Rectal smooth muscle tissue (tissue), 1 donor: ENCODE results near the gene ITPR1.

Experiments used
- H3K27ac ChIP-seq: one replicate; pipeline ENCODE4 v1.7.0; 2013; ENCODE audit warnings: low read depth, low read length, inconsistent platforms
- H3K27me3 ChIP-seq: one replicate; pipeline ENCODE4 v1.7.0; 2013; ENCODE audit warnings: low read length; ENCODE audit not compliant: control insufficient read depth, insufficient read depth
- H3K36me3 ChIP-seq: one replicate; pipeline ENCODE4 v1.7.0; 2013; ENCODE audit warnings: low read length; ENCODE audit not compliant: control insufficient read depth, insufficient read depth
- H3K4me1 ChIP-seq: one replicate; pipeline ENCODE4 v1.7.0; 2013; ENCODE audit warnings: low read length; ENCODE audit not compliant: control insufficient read depth, insufficient read depth
- H3K4me3 ChIP-seq: one replicate; pipeline ENCODE4 v1.7.0; 2013; ENCODE audit warnings: low read length
- H3K9ac ChIP-seq: one replicate; pipeline ENCODE4 v1.7.0; 2013; ENCODE audit warnings: low read length

Gene ITPR1

DNA sequence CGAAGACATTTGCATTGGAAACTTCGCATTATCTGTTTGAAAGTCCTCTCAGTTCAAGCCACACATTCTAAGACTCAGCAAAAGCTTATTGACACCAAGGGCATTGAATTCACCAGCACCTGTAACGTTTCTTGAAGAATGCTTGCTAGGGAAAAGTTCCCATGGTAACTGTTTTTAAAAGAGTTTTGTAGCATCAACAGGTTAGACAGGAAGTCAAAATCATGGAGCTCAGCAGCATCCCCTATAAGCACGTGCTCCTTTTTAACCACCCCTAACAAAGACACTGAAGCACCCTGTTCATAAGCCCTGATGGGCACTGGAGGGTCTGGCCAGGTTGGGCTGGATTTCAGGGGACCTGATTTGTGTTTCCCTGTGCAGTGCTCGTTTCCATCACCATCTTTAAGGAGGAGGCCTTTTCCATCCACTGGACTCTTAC is 256.4 kb downstream of the ITPR1 start:
- H3K4me1 ChIP-seq, result peaks cover 24% of the 10 kb centered on the region
- H3K36me3 ChIP-seq, result no peaks in the 10 kb centered on the region
- H3K27me3 ChIP-seq, result no peaks in the 10 kb centered on the region
- no peak overlapping the region for H3K9ac ChIP-seq
- peak overlapping the region; percentile 93 for H3K27ac ChIP-seq
- H3K4me3 ChIP-seq, result no peak overlapping the region

DNA sequence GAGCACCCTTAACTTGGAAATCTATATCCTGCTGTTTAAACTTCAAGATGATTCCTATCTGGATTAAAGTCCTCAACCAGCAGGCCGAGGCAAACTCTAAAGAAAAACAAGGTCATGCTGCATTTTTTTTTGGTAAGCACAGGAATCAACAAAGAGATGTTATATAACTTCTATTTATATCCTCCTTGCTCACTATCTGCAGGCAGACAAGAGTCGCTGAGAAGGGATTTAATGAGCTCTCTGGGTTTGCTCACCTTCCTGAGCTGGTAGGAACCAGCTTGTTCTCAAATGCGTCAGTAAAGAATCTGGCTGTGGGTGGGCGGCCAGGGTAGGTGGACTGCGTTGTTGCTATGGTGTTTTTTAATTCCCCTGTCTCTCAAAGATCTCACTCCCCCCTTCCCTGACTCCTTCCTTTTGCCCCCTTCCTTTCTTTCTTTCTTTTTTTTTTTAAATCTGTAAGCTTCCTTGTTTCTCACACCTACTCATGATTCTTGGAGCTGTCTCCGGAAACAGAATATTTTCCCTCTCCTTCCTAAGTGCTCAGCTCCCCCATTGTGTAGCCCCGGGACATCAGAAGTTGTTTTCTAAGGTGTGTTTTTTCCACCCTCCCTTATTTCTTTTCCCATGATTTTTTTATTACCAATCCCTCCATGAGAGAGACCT is 257.3 kb downstream of the ITPR1 start:
- Histone ChIP-seq H3K27ac (peak overlapping the region; percentile 93), H3K9ac (no peak overlapping the region), H3K4me1 (peaks cover 24% of the 10 kb centered on the region), H3K4me3 (no peak overlapping the region), H3K36me3 (no peaks in the 10 kb centered on the region), H3K27me3 (no peaks in the 10 kb centered on the region)

GRCh38 chr3:4751029-4751501 is 257.9 kb downstream of the ITPR1 start:
- H3K4me3 ChIP-seq, result no peak overlapping the region

DNA sequence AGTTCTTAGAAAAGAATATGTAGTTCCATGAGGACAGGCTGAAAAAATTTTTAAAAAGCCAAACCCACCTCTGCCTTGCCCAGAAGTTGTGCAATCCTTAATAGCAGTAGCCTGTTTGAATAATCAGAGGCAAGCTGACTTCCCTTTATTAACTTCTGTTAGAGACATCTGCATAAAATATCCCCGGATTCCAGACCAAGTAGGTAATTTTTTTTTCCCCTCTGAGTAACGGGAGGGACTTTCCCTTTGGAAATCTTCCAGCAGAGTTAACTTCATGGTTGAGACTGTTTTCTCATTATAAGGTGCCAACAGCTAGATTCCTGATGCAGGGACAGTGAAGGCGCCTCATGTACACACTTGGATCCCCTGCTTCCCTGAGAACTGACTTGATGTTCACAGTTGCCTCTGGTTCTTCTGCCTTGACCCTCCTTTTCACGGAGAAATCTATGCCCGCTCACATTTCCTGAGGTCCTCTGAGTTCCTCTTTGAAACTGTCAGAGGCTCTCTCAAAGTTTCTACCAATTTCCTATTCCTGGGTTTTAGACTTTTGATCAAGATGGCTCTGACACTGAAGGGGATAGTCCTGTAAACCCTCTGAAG is 258.5 kb downstream of the ITPR1 start:
- H3K9ac ChIP-seq, result no peak overlapping the region
- peak overlapping the region; percentile 93 for H3K27ac ChIP-seq
- H3K27me3 ChIP-seq, result no peaks in the 10 kb centered on the region
- no peaks in the 10 kb centered on the region for H3K36me3 ChIP-seq
- no peak overlapping the region for H3K4me3 ChIP-seq
- peaks cover 24% of the 10 kb centered on the region for H3K4me1 ChIP-seq

More at GRCh38 chr3:4751029-4751501, 257.9 kb downstream of the ITPR1 start:
- H3K27me3 ChIP-seq, result no peaks in the 10 kb centered on the region
- no peaks in the 10 kb centered on the region for H3K36me3 ChIP-seq
- peaks cover 24% of the 10 kb centered on the region for H3K4me1 ChIP-seq
- no peak overlapping the region for H3K9ac ChIP-seq
- H3K27ac ChIP-seq, result peak overlapping the region; percentile 93

DNA sequence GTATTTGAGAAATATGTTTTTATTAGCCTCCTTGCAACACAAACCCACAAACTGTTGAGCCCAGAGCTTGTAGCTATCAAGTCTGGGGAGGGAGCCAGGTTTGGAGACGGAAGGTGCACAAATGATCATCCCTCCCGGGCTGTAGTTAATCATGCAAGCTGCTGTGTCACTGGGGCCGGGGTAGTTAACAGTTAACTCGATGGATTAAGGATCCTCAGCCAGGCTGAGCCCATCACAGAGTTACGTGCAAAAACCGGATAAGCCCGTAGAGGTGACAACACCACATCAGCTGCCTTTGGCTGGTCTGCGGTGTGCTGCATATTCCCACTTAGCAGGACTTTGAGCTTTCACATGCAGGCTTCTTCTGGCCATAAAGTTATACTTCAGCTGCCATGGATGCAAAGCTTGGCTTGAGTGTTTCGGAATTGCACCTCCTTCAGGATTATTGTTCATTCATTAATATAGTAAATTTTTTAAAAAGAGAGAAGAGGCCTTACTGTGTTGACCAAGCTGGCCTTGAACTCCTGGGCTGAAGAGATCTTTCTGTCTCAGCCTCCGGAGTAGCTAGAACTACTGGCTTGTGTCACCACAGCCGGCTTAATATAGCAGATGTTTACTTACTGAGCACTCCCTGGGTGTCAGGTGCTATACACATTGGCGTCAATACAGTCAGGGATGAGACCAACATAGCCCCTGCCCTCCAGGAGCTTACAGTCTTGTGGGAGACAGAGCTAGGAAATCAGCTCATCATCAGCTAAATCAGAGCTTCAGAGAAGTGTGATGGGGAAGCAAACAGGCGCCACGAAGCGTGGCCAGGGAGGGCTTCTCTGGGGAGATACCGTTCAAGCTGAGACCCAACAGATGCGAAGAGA is 259.3 kb downstream of the ITPR1 start:
- Histone ChIP-seq H3K36me3 (no peaks in the 10 kb centered on the region), H3K4me1 (peaks cover 24% of the 10 kb centered on the region), H3K9ac (no peak overlapping the region), H3K27ac (peak overlapping the region; percentile 93), H3K4me3 (no peak overlapping the region), H3K27me3 (no peaks in the 10 kb centered on the region)

GRCh38 chr3:4753073-4753691 is 260.0 kb downstream of the ITPR1 start:
- no peak overlapping the region for H3K4me3 ChIP-seq
- no peaks in the 10 kb centered on the region for H3K27me3 ChIP-seq
- peaks cover 24% of the 10 kb centered on the region for H3K4me1 ChIP-seq
- no peak overlapping the region for H3K27ac ChIP-seq
- no peak overlapping the region for H3K9ac ChIP-seq
- no peaks in the 10 kb centered on the region for H3K36me3 ChIP-seq

DNA sequence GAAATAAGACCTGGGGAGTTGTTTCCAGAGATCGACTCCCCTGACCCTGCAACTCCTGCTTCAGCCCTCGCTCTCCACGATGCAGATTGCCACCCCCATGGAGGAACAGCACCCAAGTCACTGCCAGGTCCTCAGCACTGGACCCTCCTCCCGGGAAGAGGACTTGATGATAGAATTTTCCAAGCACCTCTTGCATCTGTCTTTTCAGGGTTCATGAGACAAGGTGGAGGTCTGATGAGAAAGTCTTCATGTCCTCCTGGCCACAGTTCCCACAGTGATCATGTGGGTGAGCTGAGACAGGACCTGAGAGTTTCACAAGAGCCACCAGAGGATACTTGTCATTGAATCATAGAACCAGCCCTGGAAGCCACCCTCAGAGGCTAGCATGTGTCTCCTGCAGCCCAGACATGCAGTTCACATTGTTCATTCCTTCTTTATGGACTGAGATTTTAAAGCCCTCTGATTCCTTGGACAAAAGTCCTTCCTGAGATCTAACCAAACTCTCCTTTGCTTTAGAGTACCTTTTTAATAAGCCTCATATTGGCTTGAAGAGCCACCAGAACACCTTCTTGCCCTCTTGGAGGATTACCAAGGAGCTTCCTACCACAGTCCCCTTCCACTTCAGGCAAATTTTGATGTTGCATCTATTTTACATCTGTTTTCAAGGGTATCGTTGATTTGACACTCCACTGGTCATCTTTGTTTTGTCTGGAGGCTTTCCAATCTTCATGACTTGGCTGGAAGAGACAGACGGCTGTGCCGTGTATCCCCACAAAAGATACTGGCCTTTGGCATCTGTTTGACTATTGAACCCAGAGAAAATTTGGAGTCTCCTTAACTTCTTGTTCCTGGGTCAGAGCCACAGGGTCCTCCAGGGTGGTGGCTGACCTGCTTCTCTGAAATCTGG is 261.3 kb downstream of the ITPR1 start:
- H3K4me1 ChIP-seq, result peaks cover 24% of the 10 kb centered on the region
- H3K27ac ChIP-seq, result no peak overlapping the region

GRCh38 chr3:4755566-4755965 is 262.4 kb downstream of the ITPR1 start:
- Histone ChIP-seq H3K27ac (no peak overlapping the region), H3K27me3 (no peaks in the 10 kb centered on the region), H3K4me3 (no peak overlapping the region), H3K4me1 (peaks cover 18% of the 10 kb centered on the region), H3K9ac (no peak overlapping the region), H3K36me3 (no peaks in the 10 kb centered on the region)

More for the DNA sequence above, 261.3 kb downstream of the ITPR1 start:
- Histone ChIP-seq H3K27me3 (no peaks in the 10 kb centered on the region), H3K4me3 (no peak overlapping the region), H3K9ac (no peak overlapping the region), H3K36me3 (no peaks in the 10 kb centered on the region)

DNA sequence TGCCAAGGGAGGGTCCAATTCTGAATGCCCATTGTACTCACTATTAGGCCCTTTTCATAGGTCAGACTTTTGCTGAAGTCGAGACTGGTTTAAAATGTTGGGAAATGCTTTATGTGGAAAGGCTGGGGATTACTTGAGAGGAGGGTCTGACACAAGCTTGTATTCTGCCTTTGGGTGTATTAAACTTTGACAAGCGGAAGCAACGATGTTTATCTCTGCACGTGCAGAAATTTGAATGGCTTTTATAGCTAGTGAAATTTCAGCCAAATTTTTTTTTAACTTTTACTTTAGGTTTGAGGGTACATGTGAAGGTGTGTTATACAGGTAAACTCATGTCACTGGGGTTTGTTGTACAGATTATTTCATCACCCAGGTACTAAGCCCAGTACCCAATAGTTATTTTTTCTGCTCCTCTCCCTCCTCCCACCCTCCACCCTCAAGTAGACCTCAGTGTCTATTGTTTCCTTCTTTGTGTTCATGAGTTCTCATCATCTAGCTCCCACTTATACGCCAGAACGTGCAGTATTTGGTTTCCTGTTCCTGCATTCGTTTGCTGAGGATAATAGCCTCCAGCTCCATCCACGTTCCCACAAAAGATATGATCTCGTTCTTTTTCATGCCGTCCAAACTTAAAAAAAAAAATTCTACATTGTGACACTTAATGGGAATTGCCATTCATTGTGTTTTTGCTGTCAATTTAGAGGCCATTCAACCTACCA is 263.1 kb downstream of the ITPR1 start:
- Histone ChIP-seq H3K27ac (no peak overlapping the region), H3K27me3 (no peaks in the 10 kb centered on the region), H3K36me3 (no peaks in the 10 kb centered on the region), H3K4me1 (peaks cover 11% of the 10 kb centered on the region), H3K4me3 (no peak overlapping the region), H3K9ac (no peak overlapping the region)

DNA sequence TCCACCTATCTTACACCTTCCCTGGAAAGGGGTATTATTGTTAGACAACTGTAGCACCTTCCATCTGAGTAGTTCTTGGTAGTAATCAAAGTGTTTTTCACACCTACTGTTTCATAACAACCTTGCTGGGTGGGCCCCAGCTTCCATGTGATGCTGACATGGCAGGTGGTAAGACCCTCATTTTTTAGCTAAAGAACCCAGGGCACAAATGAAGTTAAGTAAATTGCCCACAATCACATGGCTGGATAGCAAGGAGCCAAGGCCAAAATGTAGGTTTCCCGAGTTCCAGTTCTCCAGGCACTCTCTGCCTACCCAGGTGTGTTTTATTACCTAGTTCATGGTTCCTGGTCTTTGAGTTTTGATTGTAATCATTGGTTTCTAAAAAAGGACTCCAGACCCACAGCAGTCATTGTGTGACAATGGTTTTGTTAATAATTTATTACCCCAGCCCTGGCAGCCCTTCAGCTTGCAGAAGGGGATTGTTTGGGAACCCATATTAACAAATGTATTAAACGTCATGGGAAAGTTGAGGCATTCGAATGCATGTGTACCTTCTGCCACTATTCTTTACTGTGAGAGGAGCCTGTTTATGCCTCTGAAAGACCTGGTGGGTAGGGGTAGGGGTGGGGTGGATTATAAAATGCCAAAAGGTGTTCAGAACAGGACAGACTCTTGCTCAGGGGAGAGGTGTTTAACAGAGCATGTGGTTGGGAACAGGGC is 263.9 kb downstream of the ITPR1 start:
- no peak overlapping the region for H3K4me3 ChIP-seq
- H3K27ac ChIP-seq, result no peak overlapping the region
- H3K9ac ChIP-seq, result no peak overlapping the region
- H3K27me3 ChIP-seq, result no peaks in the 10 kb centered on the region
- no peaks in the 10 kb centered on the region for H3K36me3 ChIP-seq
- H3K4me1 ChIP-seq, result peaks cover 3% of the 10 kb centered on the region
